Upper lobe of right lung (tissue), 1 donor: ENCODE measurements around the gene U2AF1L4. TPM values are rescaled to one million over a fixed set of nuclear protein-coding genes. Genes with fewer than 3 reads are reported as not detected.

ENCODE experiments used
- ATAC-seq: fragments of 200-7000 bp; cut with Tn5 transposase; one replicate; pipeline ENCODE4 v1.9.1; 2020; ENCODE audit warnings: mild to moderate bottlenecking, moderate library complexity
- DNase-seq: peaks from one replicate; pipeline ENCODE4 v3.0.0-alpha.2; 2020
- H3K27ac ChIP-seq: fragments of 200-600 bp; one replicate; pipeline ENCODE4 v1.8.0; 2022
- H3K27me3 ChIP-seq: fragments of 200-600 bp; one replicate; pipeline ENCODE4 v1.8.0; 2022; ENCODE audit warnings: mild to moderate bottlenecking
- H3K36me3 ChIP-seq: fragments of 200-600 bp; one replicate; pipeline ENCODE4 v1.8.0; 2022
- H3K4me1 ChIP-seq: fragments of 200-600 bp; one replicate; pipeline ENCODE4 v1.8.0; 2022
- H3K4me3 ChIP-seq: fragments of 200-600 bp; one replicate; pipeline ENCODE4 v1.8.0; 2022; ENCODE audit warnings: mild to moderate bottlenecking
- H3K9me3 ChIP-seq: fragments of 200-600 bp; one replicate; pipeline ENCODE4 v1.8.0; 2022
- intact Hi-C: fragments of 100-400 bp; cut with DNase I; formaldehyde crosslinking; loops from one replicate; pipeline ENCODE4 v1.11.0; 2022
- total RNA-seq: library from RNA; stranded (reverse); fragmentation: NEBNext Ultra II Directional; extraction: Animal tissue kit (Norgen Biotek cat#: 25700); gene quantifications from one replicate; pipeline ENCODE4 v1.2.1, GENCODE V29; 2021
- TF ChIP-seq, protein P1 (sequence below): fragments of 200-600 bp; IDR thresholded peaks from one replicate; pipeline ENCODE4 v1.8.0; 2022; ENCODE audit warnings: antibody characterized with exemption
- donor health status: DM: no; HTN: yes; CAD: no; lungs with severe emphysema.

The U2AF1L4 gene
- total RNA-seq, 1 donor from 2014 or later, result 26.3 TPM

DNA sequence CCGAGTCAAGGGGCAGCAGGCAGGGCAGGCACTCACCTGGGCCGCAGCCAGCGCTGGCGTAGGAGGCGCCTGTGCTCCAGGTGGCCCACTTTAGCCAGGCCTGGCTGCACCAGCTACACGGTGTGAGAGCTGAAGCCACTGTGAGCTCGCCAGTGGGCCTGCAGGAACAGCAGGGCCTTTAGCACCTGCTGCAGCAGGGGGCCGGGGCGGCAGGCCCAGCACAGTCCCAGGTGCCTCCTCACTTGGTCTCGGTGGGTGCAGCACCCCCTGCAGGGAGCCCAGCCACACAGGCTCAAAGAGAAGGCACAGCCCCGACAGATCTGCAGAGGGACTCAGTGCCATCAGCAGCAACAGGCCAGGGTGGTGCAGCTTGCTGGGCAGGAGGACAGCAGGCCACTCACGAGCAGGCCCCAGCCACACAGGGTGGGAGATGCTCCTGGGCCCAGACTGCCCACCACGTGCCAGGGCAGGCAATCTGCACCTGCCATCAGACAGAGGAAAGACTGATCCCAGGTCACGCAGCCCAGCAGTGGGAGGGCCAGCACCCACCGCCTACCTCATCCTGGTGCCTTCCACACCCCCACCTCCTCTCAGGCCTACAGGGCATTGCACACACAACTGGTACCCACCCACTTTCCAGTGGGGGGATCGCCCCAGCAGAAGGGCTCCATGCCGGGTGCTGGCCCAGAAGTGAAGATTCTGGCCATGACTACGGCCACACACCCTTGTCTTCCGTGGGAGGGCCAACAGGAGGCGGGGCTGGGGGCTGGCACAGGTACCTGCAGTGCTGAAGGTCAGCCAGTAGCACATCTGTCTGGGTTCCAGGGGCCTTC lies 46.0 kb upstream of the U2AF1L4 start:
- H3K27me3 ChIP-seq, result no peaks in the 10 kb centered on the region

GRCh38 chr19:35789978-35790944 lies 45.0 kb upstream of the U2AF1L4 start:
- H3K27me3 ChIP-seq, result no peaks in the 10 kb centered on the region
- no peak overlapping the region for H3K27ac ChIP-seq
- TF ChIP-seq, protein P1, sequence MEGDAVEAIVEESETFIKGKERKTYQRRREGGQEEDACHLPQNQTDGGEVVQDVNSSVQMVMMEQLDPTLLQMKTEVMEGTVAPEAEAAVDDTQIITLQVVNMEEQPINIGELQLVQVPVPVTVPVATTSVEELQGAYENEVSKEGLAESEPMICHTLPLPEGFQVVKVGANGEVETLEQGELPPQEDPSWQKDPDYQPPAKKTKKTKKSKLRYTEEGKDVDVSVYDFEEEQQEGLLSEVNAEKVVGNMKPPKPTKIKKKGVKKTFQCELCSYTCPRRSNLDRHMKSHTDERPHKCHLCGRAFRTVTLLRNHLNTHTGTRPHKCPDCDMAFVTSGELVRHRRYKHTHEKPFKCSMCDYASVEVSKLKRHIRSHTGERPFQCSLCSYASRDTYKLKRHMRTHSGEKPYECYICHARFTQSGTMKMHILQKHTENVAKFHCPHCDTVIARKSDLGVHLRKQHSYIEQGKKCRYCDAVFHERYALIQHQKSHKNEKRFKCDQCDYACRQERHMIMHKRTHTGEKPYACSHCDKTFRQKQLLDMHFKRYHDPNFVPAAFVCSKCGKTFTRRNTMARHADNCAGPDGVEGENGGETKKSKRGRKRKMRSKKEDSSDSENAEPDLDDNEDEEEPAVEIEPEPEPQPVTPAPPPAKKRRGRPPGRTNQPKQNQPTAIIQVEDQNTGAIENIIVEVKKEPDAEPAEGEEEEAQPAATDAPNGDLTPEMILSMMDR, result no peak
- no peak for ATAC-seq
- DNase-seq, result no peak
- H3K4me3 ChIP-seq, result no peak overlapping the region
- intact Hi-C loops, result no loop called here
- H3K9me3 ChIP-seq, result no peaks in the 10 kb centered on the region
- H3K36me3 ChIP-seq, result no peaks in the 10 kb centered on the region
- H3K4me1 ChIP-seq, result no peaks in the 10 kb centered on the region

More for the DNA sequence above, 46.0 kb upstream of the U2AF1L4 start:
- Histone ChIP-seq H3K36me3 (no peaks in the 10 kb centered on the region), H3K27ac (no peak overlapping the region), H3K9me3 (no peaks in the 10 kb centered on the region), H3K4me1 (no peaks in the 10 kb centered on the region), H3K4me3 (no peak overlapping the region)
- DNase-seq (peak; percentile 58), ATAC-seq (no peak)
- intact Hi-C loops, result no loop called here
- TF ChIP-seq, protein P1, result no peak

GRCh38 chr19:35789195-35789977 lies 44.2 kb upstream of the U2AF1L4 start:
- H3K36me3 ChIP-seq, result no peaks in the 10 kb centered on the region
- ATAC-seq (no peak), DNase-seq (no peak)
- TF ChIP-seq, protein P1, result no peak
- intact Hi-C loops, result no loop called here
- no peaks in the 10 kb centered on the region for H3K4me1 ChIP-seq
- no peak overlapping the region for H3K27ac ChIP-seq
- H3K9me3 ChIP-seq, result no peaks in the 10 kb centered on the region
- no peak overlapping the region for H3K4me3 ChIP-seq
- H3K27me3 ChIP-seq, result no peaks in the 10 kb centered on the region

DNA sequence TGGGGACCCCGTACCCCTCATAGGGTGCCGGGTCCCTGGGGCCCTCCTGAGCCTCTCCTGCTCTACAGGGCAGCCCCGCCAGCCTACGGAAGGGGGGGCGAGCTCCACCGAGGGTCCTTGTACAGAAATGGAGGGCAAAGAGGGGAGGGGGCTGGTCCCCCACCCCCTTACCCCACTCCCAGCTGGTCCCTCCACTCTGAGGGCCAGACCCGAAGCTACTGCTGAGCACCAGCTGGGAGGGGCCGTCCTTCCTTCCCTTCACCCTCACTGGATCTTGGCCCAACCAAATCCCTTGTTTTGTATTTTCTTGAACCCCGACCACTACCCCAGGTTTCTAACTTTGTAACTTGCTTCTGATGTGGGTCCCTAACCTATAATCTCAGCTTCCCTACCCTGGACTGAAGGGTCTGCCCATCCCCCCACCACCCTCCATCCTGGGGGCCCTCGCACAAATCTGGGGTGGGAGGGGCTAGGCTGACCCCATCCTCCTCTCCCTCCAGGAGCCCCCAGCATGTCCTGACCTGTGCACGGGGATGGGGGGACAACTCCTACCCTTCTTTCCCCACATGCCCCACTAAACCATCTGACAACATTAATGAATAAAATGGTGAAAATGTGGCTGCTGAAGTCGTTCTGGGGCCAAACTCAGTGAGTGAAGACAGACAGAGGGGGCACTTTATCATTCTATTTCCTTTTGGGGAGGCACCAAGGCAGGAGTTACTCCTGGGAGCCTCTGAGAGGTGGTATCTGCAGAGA lies 43.2 kb upstream of the U2AF1L4 start:
- DNase-seq, result no peak
- Histone ChIP-seq H3K27me3 (no peaks in the 10 kb centered on the region), H3K36me3 (no peaks in the 10 kb centered on the region), H3K9me3 (no peaks in the 10 kb centered on the region), H3K4me3 (no peak overlapping the region), H3K27ac (no peak overlapping the region), H3K4me1 (no peaks in the 10 kb centered on the region)
- ATAC-seq, result no peak
- TF ChIP-seq, protein P1, result no peak
- intact Hi-C loops, result no loop called here
